T-helper 1 cell treated with Interleukin-12 subunit alpha and Interleukin-12 subunit beta and Interleukin-4 antibody, amounts not matched to agents 30 μg/mL and 1 μg/mL, for 36 hours (primary cell): Measurements from ENCODE around the gene RNF182.
"Not testable (repeated sequence)": the region's sequence is repeated elsewhere in the genome, so short reads cannot be mapped to it uniquely, and the experiment has no call there.

Source experiments
- H3K27ac Mint-ChIP-seq: one replicate; pipeline ENCODE4 v1.8.0; 2021; ENCODE audit warnings: mild to moderate bottlenecking, mixed read lengths
- H3K27me3 Mint-ChIP-seq: one replicate; pipeline ENCODE4 v1.8.0; 2021; ENCODE audit warnings: low read depth, mixed read lengths
- H3K36me3 Mint-ChIP-seq: one replicate; pipeline ENCODE4 v1.8.0; 2021; ENCODE audit warnings: low read depth, mixed read lengths
- H3K4me1 Mint-ChIP-seq: one replicate; pipeline ENCODE4 v1.8.0; 2021; ENCODE audit warnings: low read depth, mixed read lengths
- H3K4me3 Mint-ChIP-seq: one replicate; pipeline ENCODE4 v1.8.0; 2021; ENCODE audit warnings: mild to moderate bottlenecking, moderate library complexity, mixed read lengths
- H3K9me3 Mint-ChIP-seq: one replicate; pipeline ENCODE4 v1.8.0; 2021; ENCODE audit warnings: mixed read lengths

The RNF182 gene

GRCh38 chr6:14016935-14017625 is 92.3 kb downstream of the RNF182 start:
- Mint-ChIP-seq H3K4me3 (no peak overlapping the region), H3K36me3 (no peaks in the 10 kb centered on the region), H3K4me1 (no peaks in the 10 kb centered on the region), H3K27me3 (peaks cover 6% of the 10 kb centered on the region), H3K27ac (no peak overlapping the region), H3K9me3 (no peaks in the 10 kb centered on the region)

GRCh38 chr6:14017626-14018475 is 93.1 kb downstream of the RNF182 start:
- Mint-ChIP-seq H3K4me1 (no peaks in the 10 kb centered on the region), H3K4me3 (no peak overlapping the region), H3K36me3 (no peaks in the 10 kb centered on the region), H3K27me3 (peaks cover 6% of the 10 kb centered on the region), H3K9me3 (no peaks in the 10 kb centered on the region), H3K27ac (no peak overlapping the region)

- not testable (repeated sequence) for H3K36me3 Mint-ChIP-seq, H3K4me3 Mint-ChIP-seq, H3K9me3 Mint-ChIP-seq, H3K27me3 Mint-ChIP-seq, H3K4me1 Mint-ChIP-seq, H3K27ac Mint-ChIP-seq
These were observed 93.8 kb downstream of the RNF182 start for GRCh38 chr6:14018559-14018958.

- Mint-ChIP-seq H3K36me3 (no peaks in the 10 kb centered on the region), H3K4me1 (no peaks in the 10 kb centered on the region), H3K4me3 (no peak overlapping the region), H3K27me3 (peaks cover 5% of the 10 kb centered on the region), H3K27ac (no peak overlapping the region), H3K9me3 (no peaks in the 10 kb centered on the region)
These were observed 95.8 kb downstream of the RNF182 start for GRCh38 chr6:14020551-14020950.

- Mint-ChIP-seq H3K27ac (no peak overlapping the region), H3K9me3 (no peaks in the 10 kb centered on the region), H3K27me3 (peaks cover 6% of the 10 kb centered on the region), H3K4me1 (no peaks in the 10 kb centered on the region), H3K36me3 (no peaks in the 10 kb centered on the region), H3K4me3 (no peak overlapping the region)
These were observed 96.7 kb downstream of the RNF182 start for GRCh38 chr6:14021449-14021848.

- Mint-ChIP-seq H3K4me3 (no peak overlapping the region), H3K9me3 (no peaks in the 10 kb centered on the region), H3K36me3 (no peaks in the 10 kb centered on the region), H3K27ac (no peak overlapping the region), H3K4me1 (no peaks in the 10 kb centered on the region), H3K27me3 (peaks cover 15% of the 10 kb centered on the region)
These were observed 97.9 kb downstream of the RNF182 start for GRCh38 chr6:14022673-14023072.

- Mint-ChIP-seq H3K36me3 (no peaks in the 10 kb centered on the region), H3K9me3 (no peaks in the 10 kb centered on the region), H3K4me1 (no peaks in the 10 kb centered on the region), H3K4me3 (no peak overlapping the region), H3K27me3 (peaks cover 22% of the 10 kb centered on the region), H3K27ac (no peak overlapping the region)
These were observed 99.1 kb downstream of the RNF182 start for GRCh38 chr6:14023855-14024254.

- peaks cover 24% of the 10 kb centered on the region for H3K27me3 Mint-ChIP-seq
- H3K36me3 Mint-ChIP-seq = no peaks in the 10 kb centered on the region
- no peaks in the 10 kb centered on the region for H3K4me1 Mint-ChIP-seq
- no peak overlapping the region for H3K4me3 Mint-ChIP-seq
- H3K9me3 Mint-ChIP-seq = no peaks in the 10 kb centered on the region
- H3K27ac Mint-ChIP-seq = no peak overlapping the region
These were observed 100.4 kb downstream of the RNF182 start for GRCh38 chr6:14025160-14025559.

- Mint-ChIP-seq H3K9me3 (no peaks in the 10 kb centered on the region), H3K4me3 (no peak overlapping the region), H3K36me3 (no peaks in the 10 kb centered on the region), H3K27ac (no peak overlapping the region), H3K4me1 (no peaks in the 10 kb centered on the region), H3K27me3 (peaks cover 24% of the 10 kb centered on the region)
These were observed 102.2 kb downstream of the RNF182 start for GRCh38 chr6:14026831-14027539.

- Mint-ChIP-seq H3K4me3 (no peak overlapping the region), H3K27ac (no peak overlapping the region), H3K27me3 (peaks cover 24% of the 10 kb centered on the region), H3K9me3 (no peaks in the 10 kb centered on the region), H3K36me3 (no peaks in the 10 kb centered on the region), H3K4me1 (no peaks in the 10 kb centered on the region)
These were observed 103.9 kb downstream of the RNF182 start for GRCh38 chr6:14028631-14029030.

- Mint-ChIP-seq H3K4me1 (no peaks in the 10 kb centered on the region), H3K9me3 (no peaks in the 10 kb centered on the region), H3K27ac (no peak overlapping the region), H3K36me3 (no peaks in the 10 kb centered on the region), H3K4me3 (no peak overlapping the region), H3K27me3 (peaks cover 26% of the 10 kb centered on the region)
These were observed 104.9 kb downstream of the RNF182 start for GRCh38 chr6:14029605-14030004.
